OCI-LY1 (cell line): ENCODE results near the gene HTR1D.

Source experiments
- EZH2 ChIP-seq: fragments of 200-600 bp; sonication (generic), shearing (Covaris generic); IDR thresholded peaks from 2 replicates; pipeline ENCODE4 v1.8.0; 2017; ENCODE audit warnings: borderline replicate concordance, mixed run types, mild to moderate bottlenecking, antibody characterized with exemption, low read length, moderate library complexity, mixed read lengths
- TF ChIP-seq, protein P1 (sequence below): fragments of 200-600 bp; sonication (generic), shearing (Covaris generic); IDR thresholded peaks from 2 replicates; pipeline ENCODE4 v1.5.1; 2017; ENCODE audit warnings: mild to moderate bottlenecking, antibody characterized with exemption, low read length, moderate library complexity, mixed read lengths

DNA sequence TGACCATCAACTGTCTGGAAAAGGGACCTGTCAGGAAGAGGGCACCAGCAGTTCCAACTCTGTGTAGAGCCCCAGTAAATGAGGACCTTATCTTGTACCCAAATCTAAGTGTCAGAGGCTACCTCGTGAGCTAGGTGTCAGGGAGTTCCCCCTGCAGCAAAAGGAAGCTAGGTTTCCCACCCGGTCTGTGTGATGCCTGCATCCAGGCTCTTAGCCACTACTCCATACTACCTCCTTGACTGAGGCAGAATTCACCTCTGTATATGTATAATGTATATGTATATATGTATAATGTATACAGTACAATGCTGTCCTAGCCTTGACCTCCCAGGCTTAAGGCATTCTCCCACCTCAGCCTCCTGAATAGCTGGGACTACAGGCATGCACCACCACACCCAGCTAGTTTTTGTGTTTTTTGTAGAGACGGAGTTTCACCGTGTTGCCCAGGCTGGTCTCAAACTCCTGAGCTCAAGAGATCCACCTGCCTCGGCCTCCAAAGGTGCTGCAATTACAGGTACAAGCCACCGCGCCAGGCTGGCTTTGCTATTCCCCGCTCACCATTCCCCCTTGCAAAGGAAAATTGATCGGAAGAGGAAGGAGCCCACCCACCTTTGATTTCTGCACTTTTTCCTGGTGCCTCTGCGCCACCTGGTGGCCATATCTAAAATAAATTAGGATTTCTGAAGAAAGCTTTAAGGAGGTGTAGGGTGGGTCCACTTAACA lies 32.9 kb downstream of the HTR1D start:
- TF ChIP-seq EZH2: no peak
- TF ChIP-seq, protein P1, sequence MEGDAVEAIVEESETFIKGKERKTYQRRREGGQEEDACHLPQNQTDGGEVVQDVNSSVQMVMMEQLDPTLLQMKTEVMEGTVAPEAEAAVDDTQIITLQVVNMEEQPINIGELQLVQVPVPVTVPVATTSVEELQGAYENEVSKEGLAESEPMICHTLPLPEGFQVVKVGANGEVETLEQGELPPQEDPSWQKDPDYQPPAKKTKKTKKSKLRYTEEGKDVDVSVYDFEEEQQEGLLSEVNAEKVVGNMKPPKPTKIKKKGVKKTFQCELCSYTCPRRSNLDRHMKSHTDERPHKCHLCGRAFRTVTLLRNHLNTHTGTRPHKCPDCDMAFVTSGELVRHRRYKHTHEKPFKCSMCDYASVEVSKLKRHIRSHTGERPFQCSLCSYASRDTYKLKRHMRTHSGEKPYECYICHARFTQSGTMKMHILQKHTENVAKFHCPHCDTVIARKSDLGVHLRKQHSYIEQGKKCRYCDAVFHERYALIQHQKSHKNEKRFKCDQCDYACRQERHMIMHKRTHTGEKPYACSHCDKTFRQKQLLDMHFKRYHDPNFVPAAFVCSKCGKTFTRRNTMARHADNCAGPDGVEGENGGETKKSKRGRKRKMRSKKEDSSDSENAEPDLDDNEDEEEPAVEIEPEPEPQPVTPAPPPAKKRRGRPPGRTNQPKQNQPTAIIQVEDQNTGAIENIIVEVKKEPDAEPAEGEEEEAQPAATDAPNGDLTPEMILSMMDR: peak; percentile 79
